ENCODE measurements around the gene EPHA3.

DNA sequence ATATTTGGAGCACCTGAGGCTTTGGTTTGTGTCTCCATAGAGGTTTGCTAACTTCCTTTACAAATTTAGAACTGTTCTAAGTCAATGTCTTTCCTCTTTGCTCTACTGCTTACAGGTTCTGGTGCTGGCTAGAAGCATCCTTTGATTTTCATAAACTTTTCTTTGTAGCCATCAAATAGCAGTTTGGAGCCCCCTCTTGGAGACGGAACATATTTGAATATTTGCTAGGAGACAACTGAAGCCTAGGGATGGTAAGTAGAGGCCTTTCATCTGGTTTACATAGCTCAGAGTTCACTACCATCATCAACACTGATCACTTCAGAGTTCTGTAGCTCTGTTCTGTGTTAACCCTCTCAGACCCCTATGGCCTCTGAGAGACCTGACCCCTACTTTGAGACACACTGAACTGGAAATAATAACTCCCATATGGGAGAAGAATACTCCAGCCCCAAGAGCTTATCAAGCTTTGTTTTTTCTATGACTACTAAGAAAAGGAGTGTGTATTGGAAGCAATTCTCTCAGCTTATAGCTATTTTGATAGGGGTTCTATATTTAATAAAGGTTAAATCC is 420.4 kb downstream of the EPHA3 start:
- TF ChIP-seq, protein P1, sequence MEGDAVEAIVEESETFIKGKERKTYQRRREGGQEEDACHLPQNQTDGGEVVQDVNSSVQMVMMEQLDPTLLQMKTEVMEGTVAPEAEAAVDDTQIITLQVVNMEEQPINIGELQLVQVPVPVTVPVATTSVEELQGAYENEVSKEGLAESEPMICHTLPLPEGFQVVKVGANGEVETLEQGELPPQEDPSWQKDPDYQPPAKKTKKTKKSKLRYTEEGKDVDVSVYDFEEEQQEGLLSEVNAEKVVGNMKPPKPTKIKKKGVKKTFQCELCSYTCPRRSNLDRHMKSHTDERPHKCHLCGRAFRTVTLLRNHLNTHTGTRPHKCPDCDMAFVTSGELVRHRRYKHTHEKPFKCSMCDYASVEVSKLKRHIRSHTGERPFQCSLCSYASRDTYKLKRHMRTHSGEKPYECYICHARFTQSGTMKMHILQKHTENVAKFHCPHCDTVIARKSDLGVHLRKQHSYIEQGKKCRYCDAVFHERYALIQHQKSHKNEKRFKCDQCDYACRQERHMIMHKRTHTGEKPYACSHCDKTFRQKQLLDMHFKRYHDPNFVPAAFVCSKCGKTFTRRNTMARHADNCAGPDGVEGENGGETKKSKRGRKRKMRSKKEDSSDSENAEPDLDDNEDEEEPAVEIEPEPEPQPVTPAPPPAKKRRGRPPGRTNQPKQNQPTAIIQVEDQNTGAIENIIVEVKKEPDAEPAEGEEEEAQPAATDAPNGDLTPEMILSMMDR (IDR thresholded peaks at IDR 0.05), result no peak
- no peak for TF ChIP-seq POLR2A (IDR thresholded peaks at IDR 0.05)
